PFSK-1 (cell line): ENCODE results near the gene IGSF10.

Experiments
- FOXP2 ChIP-seq: optimal IDR thresholded peaks from 2 replicates; pipeline ENCODE3; 2011; ENCODE audit warnings: borderline replicate concordance, control low read depth, inconsistent platforms; ENCODE audit not compliant: insufficient read depth; ENCODE audit errors: extremely low read length, extremely low read depth
- POLR2AphosphoS5 ChIP-seq: IDR thresholded peaks from 2 replicates; pipeline ENCODE4 v1.6.1; 2012; ENCODE audit warnings: low read depth, mild to moderate bottlenecking, control low read depth, low read length, moderate library complexity
- SIN3A ChIP-seq: IDR thresholded peaks from 2 replicates; pipeline ENCODE4 v1.6.1; 2012; ENCODE audit warnings: mild to moderate bottlenecking, low read length, moderate library complexity, borderline replicate concordance; ENCODE audit not compliant: insufficient read depth
- TAF1 ChIP-seq: IDR thresholded peaks from 2 replicates; pipeline ENCODE4 v1.6.1; 2012; ENCODE audit warnings: low read length, control low read depth, borderline replicate concordance; ENCODE audit not compliant: insufficient read depth
- TF ChIP-seq, protein P1 (sequence below), 2 experiments: IDR thresholded peaks; 2 replicates each; pipeline versions ENCODE4 v1.6.1 to v1.8.0; 2011 to 2012; ENCODE audit warnings: low read depth in 2 of 2, low read length in 2 of 2, control low read depth in 1 of 2, inconsistent platforms in 1 of 2, mild to moderate bottlenecking in 1 of 2, moderate library complexity in 1 of 2; ENCODE audit not compliant: insufficient read depth in 1 of 2

The IGSF10 gene

DNA sequence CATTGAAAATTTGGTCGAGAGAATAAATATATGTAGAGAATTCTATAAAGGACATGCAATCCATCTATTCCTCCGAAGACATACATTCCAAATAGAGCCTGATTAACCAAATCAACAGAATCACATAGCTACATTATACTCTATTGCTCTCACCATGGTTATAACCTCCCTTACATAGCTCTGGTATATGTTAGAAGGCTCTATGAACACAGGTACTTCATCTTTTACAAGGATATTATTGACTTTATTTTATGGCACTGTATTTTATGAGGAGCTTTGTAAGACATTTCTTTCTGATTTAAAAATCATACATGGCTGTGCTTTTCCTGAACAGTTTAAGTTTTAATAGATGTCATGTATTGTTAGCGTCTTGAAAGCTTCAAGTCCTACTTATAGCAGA lies 4.8 kb downstream of the IGSF10 start:
- TF ChIP-seq FOXP2 (no peak), SIN3A (no peak), TAF1 (no peak), POLR2AphosphoS5 (no peak)
- TF ChIP-seq, protein P1, sequence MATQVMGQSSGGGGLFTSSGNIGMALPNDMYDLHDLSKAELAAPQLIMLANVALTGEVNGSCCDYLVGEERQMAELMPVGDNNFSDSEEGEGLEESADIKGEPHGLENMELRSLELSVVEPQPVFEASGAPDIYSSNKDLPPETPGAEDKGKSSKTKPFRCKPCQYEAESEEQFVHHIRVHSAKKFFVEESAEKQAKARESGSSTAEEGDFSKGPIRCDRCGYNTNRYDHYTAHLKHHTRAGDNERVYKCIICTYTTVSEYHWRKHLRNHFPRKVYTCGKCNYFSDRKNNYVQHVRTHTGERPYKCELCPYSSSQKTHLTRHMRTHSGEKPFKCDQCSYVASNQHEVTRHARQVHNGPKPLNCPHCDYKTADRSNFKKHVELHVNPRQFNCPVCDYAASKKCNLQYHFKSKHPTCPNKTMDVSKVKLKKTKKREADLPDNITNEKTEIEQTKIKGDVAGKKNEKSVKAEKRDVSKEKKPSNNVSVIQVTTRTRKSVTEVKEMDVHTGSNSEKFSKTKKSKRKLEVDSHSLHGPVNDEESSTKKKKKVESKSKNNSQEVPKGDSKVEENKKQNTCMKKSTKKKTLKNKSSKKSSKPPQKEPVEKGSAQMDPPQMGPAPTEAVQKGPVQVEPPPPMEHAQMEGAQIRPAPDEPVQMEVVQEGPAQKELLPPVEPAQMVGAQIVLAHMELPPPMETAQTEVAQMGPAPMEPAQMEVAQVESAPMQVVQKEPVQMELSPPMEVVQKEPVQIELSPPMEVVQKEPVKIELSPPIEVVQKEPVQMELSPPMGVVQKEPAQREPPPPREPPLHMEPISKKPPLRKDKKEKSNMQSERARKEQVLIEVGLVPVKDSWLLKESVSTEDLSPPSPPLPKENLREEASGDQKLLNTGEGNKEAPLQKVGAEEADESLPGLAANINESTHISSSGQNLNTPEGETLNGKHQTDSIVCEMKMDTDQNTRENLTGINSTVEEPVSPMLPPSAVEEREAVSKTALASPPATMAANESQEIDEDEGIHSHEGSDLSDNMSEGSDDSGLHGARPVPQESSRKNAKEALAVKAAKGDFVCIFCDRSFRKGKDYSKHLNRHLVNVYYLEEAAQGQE (IDR thresholded peaks at IDR 0.05; ENCODE audit: insufficient read depth in 1 of 2, low read depth in 2 of 2, low read length in 2 of 2), result no peak

DNA sequence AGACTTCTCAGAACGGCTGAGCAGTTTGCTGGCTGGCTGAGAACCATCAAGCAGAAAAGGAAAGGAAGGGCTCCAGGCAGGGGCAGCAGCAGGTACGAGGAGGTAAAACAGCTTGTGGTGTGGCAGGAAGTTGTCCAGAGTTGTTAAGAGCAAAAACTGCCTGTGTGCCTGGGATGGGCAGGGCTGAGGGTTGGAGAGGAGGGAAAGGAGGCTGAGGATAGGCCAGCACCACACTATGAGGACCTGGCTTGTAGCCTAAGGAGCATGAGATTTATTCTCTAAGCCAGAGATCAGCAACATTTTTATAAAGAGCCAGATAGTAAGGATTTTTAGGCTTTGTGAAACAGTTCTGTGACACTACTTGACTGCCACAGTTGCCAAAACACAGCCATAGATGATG lies 8.0 kb downstream of the IGSF10 start:
- TF ChIP-seq POLR2AphosphoS5, result no peak
- TF ChIP-seq TAF1, result no peak
- no peak for TF ChIP-seq SIN3A
- TF ChIP-seq, protein P1 (IDR thresholded peaks at IDR 0.05; ENCODE audit: insufficient read depth in 1 of 2, low read depth in 2 of 2, low read length in 2 of 2), result no peak
- no peak for TF ChIP-seq FOXP2

DNA sequence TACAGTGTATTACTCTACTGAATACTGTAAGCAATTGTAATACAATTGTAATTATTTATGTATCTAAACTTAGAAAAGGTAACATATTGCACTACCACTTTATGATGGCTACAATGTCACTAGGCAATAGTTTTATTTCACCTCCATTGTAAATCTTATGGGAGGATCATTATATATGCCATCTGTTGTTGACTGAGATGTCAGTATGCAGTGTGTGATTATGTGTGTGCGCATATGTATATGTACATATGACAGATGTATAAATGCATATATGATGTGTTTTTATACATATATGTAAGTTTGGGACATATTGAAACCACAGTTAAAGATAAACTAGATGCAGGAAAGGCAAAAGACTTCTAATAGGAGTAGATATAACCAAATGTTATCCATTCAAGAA lies 8.5 kb downstream of the IGSF10 start:
- TF ChIP-seq FOXP2, result no peak
- TF ChIP-seq SIN3A, result no peak
- TF ChIP-seq POLR2AphosphoS5, result no peak
- TF ChIP-seq, protein P1 (IDR thresholded peaks at IDR 0.05; ENCODE audit: insufficient read depth in 1 of 2, low read depth in 2 of 2, low read length in 2 of 2), result no peak
- TF ChIP-seq TAF1, result no peak

DNA sequence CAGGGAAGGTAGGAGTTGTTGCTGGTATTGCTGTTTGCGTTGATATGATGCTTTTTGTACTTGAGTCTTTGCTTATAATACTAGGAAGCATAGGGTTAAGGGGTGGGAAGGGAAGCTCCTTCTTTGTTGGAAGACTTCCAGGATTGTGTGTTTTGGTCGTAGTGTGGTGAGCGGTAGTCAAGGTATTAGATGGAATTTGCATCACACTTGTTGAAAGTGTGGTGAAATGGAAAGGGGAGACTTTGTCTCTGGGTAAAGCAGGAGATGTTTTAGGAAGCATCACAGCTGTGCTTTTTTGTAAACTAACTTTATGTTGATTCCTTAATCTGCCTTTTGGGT lies 14.9 kb downstream of the IGSF10 start:
- TF ChIP-seq SIN3A (no peak), POLR2AphosphoS5 (no peak), FOXP2 (no peak), TAF1 (no peak)
- TF ChIP-seq, protein P1 (IDR thresholded peaks at IDR 0.05; ENCODE audit: insufficient read depth in 1 of 2, low read depth in 2 of 2, low read length in 2 of 2), result no peak
